Measurements from ENCODE around the gene CALM3. TPM values are rescaled to one million over a fixed set of nuclear protein-coding genes. Genes with fewer than 3 reads are reported as not detected.

The CALM3 gene
- total and polyA plus RNA-seq, 2 experiments from 2014 or later = 148 to 215 TPM

DNA sequence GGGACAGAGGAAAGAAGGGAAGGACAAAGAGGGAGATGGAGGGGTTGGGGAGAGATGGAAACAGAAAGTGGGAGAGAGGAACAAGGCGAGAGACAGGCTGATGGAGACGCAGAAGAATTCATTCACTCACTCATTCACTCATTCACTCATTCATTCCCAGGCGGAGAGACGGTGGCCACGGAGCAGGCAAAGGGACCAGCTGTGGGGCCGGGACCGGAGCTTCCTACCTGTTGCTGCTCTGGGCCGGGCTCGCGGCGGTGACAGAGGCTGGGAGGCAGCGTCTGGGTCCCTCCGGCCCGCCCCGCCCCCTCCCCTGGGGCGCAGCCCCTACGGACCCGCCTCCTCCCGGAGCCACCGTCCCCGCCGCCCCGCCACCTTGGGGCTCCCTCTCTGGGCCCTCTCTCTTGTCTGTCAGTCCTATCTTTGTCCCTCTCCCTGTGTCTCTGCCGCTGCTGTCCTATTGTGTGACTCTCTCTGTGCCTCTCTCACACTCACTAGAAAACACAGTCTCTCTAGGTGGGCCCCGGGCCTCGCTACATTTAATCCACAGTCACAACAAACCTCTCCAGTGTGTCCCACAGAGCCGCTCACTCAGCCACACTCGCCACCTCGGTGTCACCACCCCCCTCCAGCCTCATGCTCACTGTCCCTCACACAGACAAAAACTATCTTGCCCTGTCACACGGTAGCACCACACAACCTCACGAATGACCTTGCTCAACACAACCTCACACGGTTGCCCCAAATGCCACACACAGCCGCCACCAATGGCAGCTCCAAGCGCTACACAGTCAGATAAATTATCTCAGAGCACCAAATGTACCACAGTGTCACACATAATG lies 35.0 kb downstream of the CALM3 start, which contains the start of gene GNG8:
Gene GNG8, minus strand, starts transcription at position 283 of the 842 bp plus-strand sequence. CDS start 1,520 bp downstream, outside the sequence.
- peak within 1 kb of the TSS; percentile 96 for H3K4me2 ChIP-seq
- no peaks in the 10 kb centered on the region for H3K36me3 ChIP-seq (ENCODE audit: insufficient read depth)
- DNase-seq (ENCODE audit: low spot score) (peak; percentile 64), ATAC-seq (peak; percentile 1; the same call in 2 of the 3 replicates)
- peak within 1 kb of the TSS; percentile 87 for H3K4me3 ChIP-seq
- H3K9me3 Mint-ChIP-seq = no peaks in the 10 kb centered on the region; the same call in 2 of the 3 replicates
- no peaks in the 10 kb centered on the region for H3K9me2 ChIP-seq (ENCODE audit: insufficient read depth)
- peaks cover 15% of the 10 kb centered on the region for H3K4me1 Mint-ChIP-seq
- H4K20me1 ChIP-seq (replicated peaks; ENCODE audit: insufficient read depth) = no peaks in the 10 kb centered on the region; the same call in 1 of the 2 replicates
- peaks cover 43% of the 10 kb centered on the region for H3K27me3 Mint-ChIP-seq (ENCODE audit: insufficient read depth, low read depth, poor library complexity)
- H3K27me3 ChIP-seq (ENCODE audit: insufficient read depth) = peaks cover 72% of the 10 kb centered on the region
- no peak for TF ChIP-seq NANOG (IDR thresholded peaks at IDR 0.05; ENCODE audit: borderline replicate concordance)
- TF ChIP-seq, protein P1, sequence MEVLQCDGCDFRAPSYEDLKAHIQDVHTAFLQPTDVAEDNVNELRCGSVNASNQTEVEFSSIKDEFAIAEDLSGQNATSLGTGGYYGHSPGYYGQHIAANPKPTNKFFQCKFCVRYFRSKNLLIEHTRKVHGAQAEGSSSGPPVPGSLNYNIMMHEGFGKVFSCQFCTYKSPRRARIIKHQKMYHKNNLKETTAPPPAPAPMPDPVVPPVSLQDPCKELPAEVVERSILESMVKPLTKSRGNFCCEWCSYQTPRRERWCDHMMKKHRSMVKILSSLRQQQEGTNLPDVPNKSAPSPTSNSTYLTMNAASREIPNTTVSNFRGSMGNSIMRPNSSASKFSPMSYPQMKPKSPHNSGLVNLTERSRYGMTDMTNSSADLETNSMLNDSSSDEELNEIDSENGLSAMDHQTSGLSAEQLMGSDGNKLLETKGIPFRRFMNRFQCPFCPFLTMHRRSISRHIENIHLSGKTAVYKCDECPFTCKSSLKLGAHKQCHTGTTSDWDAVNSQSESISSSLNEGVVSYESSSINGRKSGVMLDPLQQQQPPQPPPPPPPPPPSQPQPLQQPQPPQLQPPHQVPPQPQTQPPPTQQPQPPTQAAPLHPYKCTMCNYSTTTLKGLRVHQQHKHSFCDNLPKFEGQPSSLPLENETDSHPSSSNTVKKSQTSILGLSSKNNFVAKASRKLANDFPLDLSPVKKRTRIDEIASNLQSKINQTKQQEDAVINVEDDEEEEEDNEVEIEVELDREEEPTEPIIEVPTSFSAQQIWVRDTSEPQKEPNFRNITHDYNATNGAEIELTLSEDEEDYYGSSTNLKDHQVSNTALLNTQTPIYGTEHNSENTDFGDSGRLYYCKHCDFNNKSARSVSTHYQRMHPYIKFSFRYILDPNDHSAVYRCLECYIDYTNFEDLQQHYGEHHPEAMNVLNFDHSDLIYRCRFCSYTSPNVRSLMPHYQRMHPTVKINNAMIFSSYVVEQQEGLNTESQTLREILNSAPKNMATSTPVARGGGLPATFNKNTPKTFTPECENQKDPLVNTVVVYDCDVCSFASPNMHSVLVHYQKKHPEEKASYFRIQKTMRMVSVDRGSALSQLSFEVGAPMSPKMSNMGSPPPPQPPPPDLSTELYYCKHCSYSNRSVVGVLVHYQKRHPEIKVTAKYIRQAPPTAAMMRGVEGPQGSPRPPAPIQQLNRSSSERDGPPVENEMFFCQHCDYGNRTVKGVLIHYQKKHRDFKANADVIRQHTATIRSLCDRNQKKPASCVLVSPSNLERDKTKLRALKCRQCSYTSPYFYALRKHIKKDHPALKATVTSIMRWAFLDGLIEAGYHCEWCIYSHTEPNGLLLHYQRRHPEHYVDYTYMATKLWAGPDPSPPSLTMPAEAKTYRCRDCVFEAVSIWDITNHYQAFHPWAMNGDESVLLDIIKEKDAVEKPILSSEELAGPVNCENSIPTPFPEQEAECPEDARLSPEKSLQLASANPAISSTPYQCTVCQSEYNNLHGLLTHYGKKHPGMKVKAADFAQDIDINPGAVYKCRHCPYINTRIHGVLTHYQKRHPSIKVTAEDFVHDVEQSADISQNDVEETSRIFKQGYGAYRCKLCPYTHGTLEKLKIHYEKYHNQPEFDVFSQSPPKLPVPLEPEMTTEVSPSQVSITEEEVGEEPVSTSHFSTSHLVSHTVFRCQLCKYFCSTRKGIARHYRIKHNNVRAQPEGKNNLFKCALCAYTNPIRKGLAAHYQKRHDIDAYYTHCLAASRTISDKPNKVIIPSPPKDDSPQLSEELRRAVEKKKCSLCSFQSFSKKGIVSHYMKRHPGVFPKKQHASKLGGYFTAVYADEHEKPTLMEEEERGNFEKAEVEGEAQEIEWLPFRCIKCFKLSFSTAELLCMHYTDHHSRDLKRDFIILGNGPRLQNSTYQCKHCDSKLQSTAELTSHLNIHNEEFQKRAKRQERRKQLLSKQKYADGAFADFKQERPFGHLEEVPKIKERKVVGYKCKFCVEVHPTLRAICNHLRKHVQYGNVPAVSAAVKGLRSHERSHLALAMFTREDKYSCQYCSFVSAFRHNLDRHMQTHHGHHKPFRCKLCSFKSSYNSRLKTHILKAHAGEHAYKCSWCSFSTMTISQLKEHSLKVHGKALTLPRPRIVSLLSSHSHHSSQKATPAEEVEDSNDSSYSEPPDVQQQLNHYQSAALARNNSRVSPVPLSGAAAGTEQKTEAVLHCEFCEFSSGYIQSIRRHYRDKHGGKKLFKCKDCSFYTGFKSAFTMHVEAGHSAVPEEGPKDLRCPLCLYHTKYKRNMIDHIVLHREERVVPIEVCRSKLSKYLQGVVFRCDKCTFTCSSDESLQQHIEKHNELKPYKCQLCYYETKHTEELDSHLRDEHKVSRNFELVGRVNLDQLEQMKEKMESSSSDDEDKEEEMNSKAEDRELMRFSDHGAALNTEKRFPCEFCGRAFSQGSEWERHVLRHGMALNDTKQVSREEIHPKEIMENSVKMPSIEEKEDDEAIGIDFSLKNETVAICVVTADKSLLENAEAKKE (CRISPR knock-in tag; IDR thresholded peaks at IDR 0.05) = no peak
- TF ChIP-seq EZH2 (IDR thresholded peaks at IDR 0.05; ENCODE audit: low read depth, unreplicated experiment) = no peak
- no peak for TF ChIP-seq CREB1 (CRISPR knock-in tag; IDR thresholded peaks at IDR 0.05; ENCODE audit: low read depth)
- TF ChIP-seq JUNB (IDR thresholded peaks at IDR 0.05; ENCODE audit: unreplicated experiment) = no peak
- no peak for TF ChIP-seq POLR2AphosphoS5 (IDR thresholded peaks at IDR 0.05; ENCODE audit: low read depth)
- no peak for TF ChIP-seq ZNF331 (CRISPR knock-in tag; IDR thresholded peaks at IDR 0.05; ENCODE audit: low read depth)
- no peak for TF ChIP-seq STAT1 (IDR thresholded peaks at IDR 0.05; ENCODE audit: unreplicated experiment)
- TF ChIP-seq ZNF114 (CRISPR knock-in tag; IDR thresholded peaks at IDR 0.05) = no peak
- TF ChIP-seq REST (IDR thresholded peaks at IDR 0.05; ENCODE audit: unreplicated experiment) = no peak
- no peak for TF ChIP-seq CTCF (conservative IDR thresholded peaks at IDR 0.05; ENCODE audit: low read depth in 2 of 2)
- TF ChIP-seq EZH2phosphoT487 (IDR thresholded peaks at IDR 0.05; ENCODE audit: unreplicated experiment) = no peak
- no peak for TF ChIP-seq ETS1 (IDR thresholded peaks at IDR 0.05)
- peaks cover 27% of the 10 kb centered on the region for H3K4me1 ChIP-seq (ENCODE audit: insufficient read depth)
- H3F3A ChIP-seq (replicated peaks; ENCODE audit: low read depth) = peaks cover 14% of the 10 kb centered on the region; the same call in 1 of the 2 replicates
- H3K4me3 Mint-ChIP-seq = peak within 1 kb of the TSS; percentile 79
- no peaks in the 10 kb centered on the region for H3K36me3 Mint-ChIP-seq (ENCODE audit: low read depth)
- H3K27ac ChIP-seq (ENCODE audit: low read depth) = no peak within 1 kb of the TSS
- no peaks in the 10 kb centered on the region for H3K79me2 ChIP-seq (replicated peaks; ENCODE audit: insufficient read depth)
- no peak within 1 kb of the TSS for H3K27ac Mint-ChIP-seq
- H2AFZ ChIP-seq = peak within 1 kb of the TSS; percentile 96

Data from GM23338 (cell line).